T-helper 1 cell treated with Interleukin-12 subunit alpha and Interleukin-12 subunit beta and Interleukin-4 antibody, amounts not matched to agents 30 ng/mL and 1 ng/mL, for 36 hours (primary cell): ENCODE results near the gene PKIB. TPM values are rescaled to one million over a fixed set of nuclear protein-coding genes. Genes with fewer than 3 reads are reported as not detected.
"Not testable (repeated sequence)": the region's sequence is repeated elsewhere in the genome, so short reads cannot be mapped to it uniquely, and the experiment has no call there.

Source experiments
- intact Hi-C: fragments of 100-400 bp; cut with micrococcal nuclease; formaldehyde crosslinking; loops from one replicate; pipeline ENCODE4 v1.15.1; 2024
- total RNA-seq: library from RNA; stranded (reverse); gene quantifications from 2 replicates; pipeline ENCODE4 v1.2.3, GENCODE V29; 2022

PKIB gene
- total RNA-seq, 1 donor from 2014 or later, result 0.39 TPM

- intact Hi-C loops, result no loop called here
These were observed 10.2 kb downstream of the PKIB start for GRCh38 chr6:122620428-122620827.

DNA sequence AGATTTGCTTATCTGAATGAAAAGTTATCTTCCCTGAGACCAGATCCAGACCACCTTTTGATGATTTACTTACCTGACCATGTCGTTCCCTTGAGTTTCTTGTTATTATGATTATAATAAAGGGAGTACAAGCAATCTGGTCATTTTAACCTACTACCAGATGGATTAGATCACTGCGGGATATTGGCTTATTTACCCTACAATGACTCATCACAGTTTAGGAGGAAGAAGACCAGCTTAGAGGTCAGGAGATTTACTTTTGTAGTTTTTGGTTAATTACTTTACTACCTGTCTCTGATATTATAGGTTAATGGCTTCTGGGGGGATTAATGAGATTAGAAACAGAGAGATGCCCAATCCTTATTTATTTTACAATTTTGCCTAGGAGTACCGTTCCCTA lies 10.7 kb downstream of the PKIB start:
- intact Hi-C loops, result no loop called here

DNA sequence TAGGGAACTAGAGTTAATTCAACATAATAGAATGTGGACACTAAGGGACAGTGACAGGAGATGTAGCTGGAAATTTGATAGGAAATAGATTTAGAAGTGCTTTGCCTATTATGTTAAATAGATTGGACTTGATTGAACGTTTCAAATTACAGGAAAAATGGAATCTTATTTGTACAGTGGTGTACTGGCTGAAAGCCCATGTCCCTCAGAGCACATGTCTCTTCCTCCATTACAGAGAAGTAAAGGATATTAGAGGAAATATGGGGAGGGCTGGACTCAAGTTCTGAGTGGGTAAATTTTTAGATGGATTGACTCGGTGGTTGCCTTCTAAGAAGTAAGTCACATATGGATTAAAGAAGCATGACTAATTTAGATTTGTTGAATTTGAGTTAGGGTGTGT lies 11.4 kb downstream of the PKIB start:
- intact Hi-C loops, result no loop called here

- intact Hi-C loops, result no loop called here
These were observed 12.3 kb downstream of the PKIB start for GRCh38 chr6:122622479-122622878.

DNA sequence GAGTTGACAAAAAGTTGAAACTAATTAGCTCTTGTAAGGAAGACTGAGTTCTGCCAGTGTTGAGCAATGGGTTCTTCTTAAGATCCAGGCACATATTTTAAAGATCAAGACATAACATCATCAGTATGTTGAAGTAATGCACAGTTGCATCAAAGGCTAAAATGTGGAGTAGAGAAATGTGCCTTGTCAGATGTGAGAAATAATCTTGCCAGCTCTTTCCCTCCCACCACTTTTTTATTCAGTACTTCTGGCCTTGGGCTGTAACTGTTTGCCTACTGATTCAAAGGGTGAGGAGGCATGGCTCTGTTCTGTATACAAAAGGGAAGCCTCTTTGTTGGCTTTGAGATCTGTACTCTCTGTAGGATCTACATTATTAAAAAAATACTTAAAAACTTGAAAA lies 13.1 kb downstream of the PKIB start:
- intact Hi-C loops, result no loop called here

- intact Hi-C loops, result no loop called here
These were observed 14.6 kb downstream of the PKIB start for GRCh38 chr6:122624853-122625252.

GRCh38 chr6:122628714-122629113 lies 18.5 kb downstream of the PKIB start:
- intact Hi-C loops, result no loop called here

DNA sequence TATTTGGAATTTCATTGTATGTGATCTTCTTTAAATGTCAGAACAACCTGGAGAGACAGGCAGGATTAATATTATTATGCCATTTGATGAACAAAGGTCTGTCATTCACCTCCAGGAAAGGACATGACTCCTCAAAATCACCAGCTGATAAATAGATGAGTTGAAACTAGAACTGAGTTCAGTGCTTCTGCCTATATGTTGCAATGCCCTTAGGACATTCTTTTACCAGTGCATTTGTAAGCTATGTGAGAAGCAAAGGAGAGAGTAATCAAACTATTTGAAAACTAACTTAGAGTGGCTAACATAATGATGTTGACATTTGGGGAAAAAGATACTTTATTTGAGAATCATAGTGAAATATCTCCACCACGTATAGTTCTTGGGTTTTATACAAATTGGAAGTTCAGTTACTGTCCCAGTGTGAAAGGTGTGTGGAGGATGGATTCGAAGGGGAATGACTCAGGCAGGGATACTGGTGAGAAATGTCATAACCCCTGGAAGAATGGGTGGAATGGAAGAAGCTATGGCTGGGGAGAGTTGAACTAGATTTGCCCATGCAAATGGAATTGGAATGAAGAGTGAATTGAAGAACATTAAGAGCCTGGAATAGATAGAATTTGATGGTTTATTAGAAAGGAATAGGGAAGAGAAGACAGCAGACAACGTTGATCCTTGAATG lies 21.5 kb downstream of the PKIB start:
- intact Hi-C loops, result no loop called here

- intact Hi-C loops, result no loop called here
These were observed 30.2 kb downstream of the PKIB start for GRCh38 chr6:122640366-122640765.

- intact Hi-C loops, result no loop called here
These were observed 31.6 kb downstream of the PKIB start for GRCh38 chr6:122641819-122642218.

- intact Hi-C loops, result not testable (repeated sequence)
These were observed 32.4 kb downstream of the PKIB start for GRCh38 chr6:122642604-122643003.

DNA sequence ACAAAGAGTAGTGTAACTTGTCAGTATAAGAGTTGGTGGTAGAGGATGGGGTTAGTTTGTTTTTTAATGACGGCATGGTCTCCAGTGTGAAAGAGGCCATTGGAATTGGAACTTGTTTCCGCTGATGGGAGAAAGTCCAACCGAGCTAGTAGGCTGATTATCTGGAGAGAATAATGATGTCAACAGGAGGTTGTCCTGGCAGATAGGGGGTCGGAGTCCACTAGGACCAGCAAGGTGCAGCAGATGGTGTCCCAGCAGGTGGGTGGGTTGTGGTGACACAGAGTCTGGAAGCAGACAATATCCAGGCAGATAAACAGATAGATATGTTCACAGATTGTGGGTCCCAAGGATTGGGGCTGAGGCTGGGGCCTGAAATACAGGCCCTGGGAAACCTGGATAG lies 35.1 kb downstream of the PKIB start:
- intact Hi-C loops, result no loop called here

- intact Hi-C loops, result no loop called here
These were observed 37.6 kb downstream of the PKIB start for GRCh38 chr6:122647765-122648164.

GRCh38 chr6:122648726-122649125 lies 38.5 kb downstream of the PKIB start:
- intact Hi-C loops, result no loop called here

- intact Hi-C loops, result no loop called here
These were observed 39.5 kb downstream of the PKIB start for GRCh38 chr6:122649701-122650100.

DNA sequence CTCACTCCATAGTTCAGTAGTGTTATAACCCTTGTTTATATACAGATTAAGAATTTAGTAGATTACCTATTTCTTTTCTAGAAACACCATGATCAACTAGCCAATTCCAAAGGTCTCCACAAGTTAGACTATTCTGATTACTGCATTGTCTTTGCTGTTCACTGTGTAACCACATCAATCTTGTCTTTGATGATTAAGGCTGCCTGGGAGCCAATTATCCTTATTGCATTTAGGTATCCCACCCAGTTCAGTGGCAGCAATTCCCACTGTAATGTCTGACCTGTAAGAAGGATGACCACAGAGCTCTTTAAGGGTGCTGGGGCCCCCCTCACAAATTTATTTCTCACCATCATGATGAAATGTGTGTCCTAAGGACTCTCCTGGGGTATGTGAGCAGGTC lies 40.2 kb downstream of the PKIB start:
- intact Hi-C loops, result no loop called here

DNA sequence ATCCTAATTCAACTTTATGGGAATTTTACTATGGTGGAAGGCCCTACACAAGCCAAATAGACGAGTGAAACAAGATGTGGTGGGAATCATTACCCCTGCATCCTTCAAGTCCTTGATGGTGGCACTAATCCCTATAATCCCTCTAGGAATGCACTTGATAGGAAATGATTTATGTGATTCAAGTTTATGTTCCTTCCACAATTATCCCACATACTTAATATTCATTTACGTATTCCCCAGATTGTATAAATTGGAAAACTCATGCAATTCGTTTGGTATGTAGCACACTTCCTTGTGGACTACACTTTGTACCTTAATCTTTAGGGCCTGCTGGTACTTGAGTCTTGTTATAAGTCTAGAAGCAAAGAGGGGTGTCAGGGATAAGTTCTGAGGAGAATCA lies 40.8 kb downstream of the PKIB start:
- intact Hi-C loops, result no loop called here

DNA sequence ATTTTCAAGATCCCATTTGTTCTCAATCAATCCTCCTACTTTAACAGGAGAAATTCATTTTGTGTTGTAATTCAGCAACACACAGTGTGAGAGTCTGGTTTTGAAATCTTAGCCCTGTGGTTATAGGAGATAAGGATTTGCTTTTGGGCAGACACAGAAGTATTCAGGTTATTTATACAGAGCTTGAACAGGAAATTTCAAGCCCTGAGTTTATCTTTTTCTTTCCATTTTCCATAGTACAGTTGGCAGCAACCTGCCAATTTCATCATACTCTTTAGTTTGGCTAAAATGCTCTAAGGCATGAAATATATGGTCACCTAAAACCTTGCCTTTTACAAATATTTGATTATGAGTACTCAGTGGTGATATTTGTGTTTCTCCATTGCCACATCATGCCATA lies 41.4 kb downstream of the PKIB start:
- intact Hi-C loops, result no loop called here

DNA sequence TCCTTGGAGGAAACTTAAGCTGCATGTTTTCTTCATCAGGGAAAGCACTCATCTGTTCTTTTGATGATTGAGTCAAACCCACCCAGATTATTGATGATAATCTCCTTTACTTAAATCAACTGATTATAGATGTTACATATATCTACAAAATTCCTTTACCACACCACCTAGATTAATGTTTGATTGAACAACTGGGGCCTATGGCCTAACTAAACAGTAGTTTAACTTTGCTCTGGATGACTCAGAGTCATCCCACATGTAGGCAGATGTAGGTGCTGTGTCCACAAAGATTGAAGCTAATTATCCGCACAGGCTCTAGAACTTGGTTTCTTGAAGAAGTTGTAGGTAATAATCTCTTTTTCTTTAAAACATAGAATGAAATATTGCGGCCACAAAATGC lies 42.2 kb downstream of the PKIB start:
- intact Hi-C loops, result no loop called here

- intact Hi-C loops, result no loop called here
These were observed 42.9 kb downstream of the PKIB start for GRCh38 chr6:122653094-122653493.

DNA sequence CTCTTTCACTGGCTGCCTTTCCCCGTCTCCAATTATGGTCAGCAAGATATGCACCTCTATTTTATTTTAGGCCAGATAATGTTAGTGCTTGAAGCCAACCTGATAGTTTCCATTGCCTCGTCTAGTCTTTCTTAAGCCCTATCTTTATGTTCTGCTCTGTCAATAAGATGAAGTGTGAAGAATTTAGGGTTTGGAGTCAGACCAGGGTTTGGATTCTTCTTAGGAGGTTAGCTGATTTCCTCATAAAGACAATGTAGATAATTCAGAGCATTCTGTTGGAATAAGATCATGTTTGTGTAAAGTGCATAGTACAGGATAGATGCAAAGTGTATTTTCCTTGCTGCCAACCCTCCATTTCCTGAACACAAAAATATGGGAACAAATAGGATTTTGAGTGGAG lies 43.8 kb downstream of the PKIB start:
- intact Hi-C loops, result no loop called here

- intact Hi-C loops, result no loop called here
These were observed 47.4 kb downstream of the PKIB start for GRCh38 chr6:122657601-122658000.

GRCh38 chr6:122660296-122660695 lies 50.1 kb downstream of the PKIB start:
- intact Hi-C loops, result no loop called here

DNA sequence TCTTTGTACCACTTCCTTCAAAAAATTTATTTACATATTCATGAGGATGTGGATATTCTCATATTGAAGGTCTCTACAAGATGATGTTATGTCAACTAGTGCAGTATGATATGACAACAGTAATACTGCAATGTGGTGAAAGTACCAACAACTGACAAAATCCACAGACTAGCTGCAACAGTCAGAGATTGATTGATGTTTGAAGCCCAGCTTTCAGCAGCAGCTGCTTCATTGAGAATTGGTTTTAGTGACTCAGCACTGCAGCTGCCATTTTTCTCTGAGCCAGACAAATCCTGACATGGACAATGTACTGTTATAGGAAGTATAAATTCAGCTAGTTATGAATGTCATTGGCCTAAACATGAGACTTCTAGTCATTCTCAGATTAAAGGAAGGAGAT lies 53.8 kb downstream of the PKIB start:
- intact Hi-C loops, result no loop called here
